G401 (cell line): Measurements from ENCODE around the gene PCP4. TPM values are rescaled to one million over a fixed set of nuclear protein-coding genes. Genes with fewer than 3 reads are reported as not detected.

ENCODE experiments used
- DNase-seq: peaks from one replicate; pipeline ENCODE4 v3.0.0-alpha.2; 2015; ENCODE audit warnings: low spot score
- in situ Hi-C: cut with HindIII; loops from 2 replicates; pipeline ENCODE4 v1.10.0; 2016; ENCODE audit warnings: low sequenced_read_pairs, mixed read lengths
- total RNA-seq: library from RNA; depleted of rRNA; stranded (reverse); fragments of >200 nt; shearing (Covaris generic); gene quantifications from 2 replicates; pipeline ENCODE4 v1.2.3, GENCODE V29; 2014; rRNA removed

The PCP4 gene
- total RNA-seq, 1 experiment from 2014 or later: 1.2 TPM

DNA sequence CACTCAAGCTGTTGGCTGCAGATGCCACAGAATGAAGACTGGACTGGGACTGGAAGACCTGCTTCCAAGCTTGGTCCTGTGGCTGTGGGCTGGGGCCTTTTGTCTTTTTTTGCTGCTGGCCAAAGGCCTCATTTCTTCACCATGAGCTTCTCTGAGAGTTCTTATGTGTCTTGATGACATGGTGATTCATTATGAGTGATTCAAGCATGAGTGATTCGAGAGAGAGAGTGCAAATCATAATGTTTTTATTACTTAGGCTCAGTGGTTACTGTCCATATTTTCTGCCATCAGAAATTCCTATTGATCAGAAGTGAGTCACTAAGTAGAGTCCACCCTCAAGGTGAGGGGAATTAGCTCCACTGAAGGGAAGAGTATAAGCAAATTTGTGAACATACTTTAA, 94.0 kb downstream of the PCP4 start:
- no peak for DNase-seq
- in situ Hi-C loops: no loop called here

DNA sequence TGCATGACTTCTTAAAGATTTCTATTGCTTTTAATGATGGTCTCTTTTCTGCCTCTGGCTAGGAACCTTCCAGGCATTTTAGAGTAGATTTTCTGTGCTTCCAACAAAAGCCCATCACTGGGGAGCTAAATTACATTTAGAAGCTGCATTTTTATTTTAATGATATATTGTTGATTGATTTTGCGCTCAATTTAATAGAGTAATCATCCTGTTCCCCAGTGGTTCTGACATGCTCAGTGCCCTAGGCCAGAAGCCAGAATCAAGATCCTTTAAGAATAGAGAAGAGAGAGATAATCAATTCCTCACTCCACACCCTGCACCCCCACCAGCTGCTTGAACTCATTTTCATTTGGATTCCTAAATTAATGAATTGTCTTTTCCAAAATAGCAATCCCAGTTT, 97.8 kb downstream of the PCP4 start:
- DNase-seq: no peak

DNA sequence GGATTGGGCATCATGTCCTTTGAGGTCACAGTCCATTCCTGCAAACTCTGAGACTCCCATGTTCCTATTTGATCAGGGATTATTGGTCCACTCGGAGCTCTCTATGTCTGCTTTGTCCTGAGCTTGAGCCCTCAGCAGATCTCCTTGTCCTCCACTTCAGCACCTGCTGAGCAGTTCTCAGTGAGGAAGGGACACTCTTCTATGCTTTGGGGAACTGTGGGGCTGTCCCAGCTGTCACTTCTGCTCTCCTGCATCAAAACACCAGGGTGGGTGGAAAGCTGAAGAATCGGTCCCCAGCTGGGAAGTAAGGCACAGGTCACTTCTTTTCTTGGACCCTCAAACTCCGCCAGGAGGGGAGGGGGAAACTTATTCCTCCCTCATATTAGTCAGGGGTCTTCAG, 99.5 kb downstream of the PCP4 start:
- DNase-seq: no peak
- in situ Hi-C loops: no loop called here

More for the DNA sequence above, 97.8 kb downstream of the PCP4 start:
- in situ Hi-C loops: no loop called here

DNA sequence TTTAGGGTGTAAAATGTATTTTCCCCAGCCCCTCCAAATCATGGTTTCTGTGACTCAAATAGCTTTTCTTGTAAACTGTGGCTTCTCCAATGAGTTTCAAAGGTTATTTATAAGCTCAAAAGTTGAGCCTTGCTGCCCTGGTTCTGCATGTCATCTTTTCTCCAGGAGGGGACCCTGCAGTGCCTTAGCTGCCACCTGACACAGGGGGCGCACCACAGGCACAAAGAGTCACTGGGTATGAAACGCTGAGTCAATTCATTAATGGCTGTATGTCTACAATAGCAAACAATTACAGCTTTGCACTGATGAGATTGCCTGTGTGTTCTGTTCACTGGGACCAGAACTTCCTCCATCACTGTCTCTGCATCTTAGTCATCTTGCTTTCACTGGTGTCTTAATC, 100.8 kb downstream of the PCP4 start:
- no peak for DNase-seq
- in situ Hi-C loops: no loop called here

DNA sequence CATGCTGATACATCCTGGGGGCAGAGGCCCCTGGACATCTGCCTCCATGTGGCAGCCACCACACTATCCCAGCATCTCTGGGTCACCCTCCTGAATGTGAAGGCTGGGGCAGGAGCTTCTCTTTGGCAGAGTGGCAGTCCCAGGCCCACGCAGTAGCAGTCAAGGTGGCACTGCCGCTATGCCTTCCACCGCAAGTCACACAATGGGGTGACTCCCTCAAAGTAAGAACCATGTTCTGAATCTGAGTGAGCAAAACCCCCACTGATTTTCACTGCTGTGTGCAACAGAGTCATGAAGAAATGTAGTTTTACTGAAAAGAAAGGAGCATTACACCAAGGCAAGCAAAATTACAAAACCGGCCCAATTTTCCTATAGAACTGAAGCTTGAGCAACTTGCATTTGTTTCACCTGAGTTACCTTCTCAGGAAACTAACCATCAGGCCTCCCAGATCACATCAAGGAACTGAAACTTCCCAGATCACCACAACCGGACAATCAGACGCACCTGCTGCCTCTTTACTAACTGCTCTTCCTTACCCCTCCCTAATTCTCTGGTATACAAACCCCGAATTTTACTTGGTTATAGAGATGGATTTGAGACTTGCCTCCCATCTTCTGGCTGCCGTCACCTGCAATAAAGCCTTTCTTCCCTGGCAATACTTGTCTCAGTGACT, 102.6 kb downstream of the PCP4 start:
- in situ Hi-C loops: no loop called here
- DNase-seq: no peak

DNA sequence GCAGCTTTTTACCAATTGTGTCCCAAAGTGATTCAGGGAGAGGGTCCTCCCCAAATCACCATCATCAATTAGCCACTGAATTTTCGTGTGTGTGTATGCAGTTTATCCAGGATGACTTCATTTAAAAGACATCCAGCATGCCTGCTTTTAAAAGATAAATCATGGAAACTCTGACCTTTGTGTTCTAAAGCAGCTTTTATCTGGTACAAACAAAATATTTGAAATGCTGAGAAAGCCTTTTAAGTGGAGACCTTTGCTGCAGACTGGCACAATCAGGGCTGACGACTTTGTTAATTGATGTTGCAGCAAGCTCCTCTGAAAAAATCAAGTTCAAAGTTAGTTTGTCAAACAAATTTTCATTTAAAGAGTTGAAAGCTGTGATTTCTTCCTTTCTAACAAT, 104.7 kb downstream of the PCP4 start:
- in situ Hi-C loops: no loop called here
- DNase-seq: no peak

DNA sequence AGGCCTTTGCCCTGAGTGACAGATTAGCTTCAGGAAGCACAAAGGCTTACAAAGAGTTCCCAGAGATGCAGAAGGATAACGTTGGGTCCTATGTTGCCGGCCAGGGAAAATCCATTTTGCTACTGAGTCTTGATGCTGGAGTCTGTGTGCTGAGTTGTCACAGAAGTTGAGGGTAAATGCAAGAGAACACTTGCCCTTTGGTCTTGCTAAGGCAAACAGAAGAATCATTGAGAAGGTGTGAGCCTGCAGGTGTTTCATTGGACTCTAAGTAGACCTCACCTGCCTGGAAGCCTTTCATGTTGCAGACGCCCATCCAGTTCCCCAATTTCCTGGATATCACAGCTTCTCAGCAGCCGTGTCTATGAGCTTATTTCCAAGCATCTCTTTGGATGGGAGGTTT, 105.2 kb downstream of the PCP4 start:
- in situ Hi-C loops: no loop called here
- DNase-seq: no peak

DNA sequence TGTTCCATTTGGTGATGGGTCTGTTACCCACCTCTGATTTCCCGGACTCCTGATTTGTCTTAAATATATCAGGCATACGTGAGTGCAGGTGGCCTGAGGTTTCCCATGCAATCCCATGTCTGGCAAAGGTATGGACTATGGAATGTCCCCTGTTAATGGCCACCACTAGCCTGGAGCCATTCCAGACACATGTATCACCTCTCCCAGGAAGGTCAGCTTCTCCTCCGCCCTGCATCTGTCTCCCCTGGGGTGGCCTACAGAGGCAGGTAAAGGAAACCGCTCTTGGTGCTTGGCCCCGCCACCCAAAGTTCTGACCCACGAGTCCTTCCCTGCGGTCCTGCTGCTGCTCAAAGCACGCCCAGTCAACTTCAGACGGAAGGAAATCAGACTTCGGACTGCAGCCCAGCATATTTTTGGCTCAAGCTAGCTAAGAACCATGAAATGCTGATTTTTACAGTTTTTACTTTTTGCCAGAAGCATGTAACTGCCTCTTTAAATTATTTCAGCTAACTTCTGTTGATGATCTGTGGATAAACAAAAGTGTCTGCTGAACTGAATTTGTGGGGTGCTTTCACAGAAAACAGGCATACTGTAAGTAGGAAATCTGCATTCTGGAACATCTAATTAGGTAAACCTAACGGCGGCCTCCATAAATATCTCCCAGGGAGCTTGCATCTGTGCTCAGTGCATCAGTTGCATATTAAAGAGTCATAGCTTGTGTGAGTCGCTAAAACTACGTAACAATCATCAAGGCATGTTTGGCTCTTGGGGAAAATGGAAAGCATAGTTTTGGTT, 105.9 kb downstream of the PCP4 start:
- in situ Hi-C loops: no loop called here
- DNase-seq: no peak

DNA sequence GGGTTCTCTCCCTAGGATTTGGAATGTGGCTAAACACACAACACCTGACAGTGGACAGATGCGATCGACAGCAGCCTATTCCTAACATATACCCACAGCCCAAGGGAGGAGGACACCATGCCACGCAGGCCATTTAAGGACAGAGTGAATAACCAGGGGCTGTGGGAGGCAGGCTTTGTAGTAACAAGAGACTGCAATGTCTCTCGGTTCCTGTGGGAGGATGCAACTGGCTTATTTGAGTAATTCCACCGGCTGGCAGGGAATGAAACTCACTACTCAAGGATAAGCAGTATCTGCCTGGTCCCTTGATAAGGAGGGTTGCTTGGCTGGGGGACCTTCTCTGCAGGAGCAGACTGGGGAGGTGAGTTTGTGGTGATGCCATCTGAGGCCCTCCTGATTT, 109.6 kb downstream of the PCP4 start:
- DNase-seq: no peak
- in situ Hi-C loops: no loop called here

Other genes with a start within 250 kb of the PCP4 start
- 0.51 TPM in 1 of 2 replicates, not detected in the other for gene IGSF5, start 122.3 kb upstream of the PCP4 start, total RNA-seq